GM12878 (cell line): ENCODE measurements around the gene CYB5A.

Experiments used
- CBFB ChIP-seq: IDR thresholded peaks from 2 replicates; pipeline ENCODE4 v1.6.1; 2016; ENCODE audit warnings: antibody characterized with exemption, low read depth
- CTCF ChIP-seq, 3 experiments: IDR thresholded peaks in 2 of 3; conservative IDR thresholded peaks in 1 of 3; 2 replicates each; pipeline ENCODE4 v1.5.1; 2011; ENCODE audit warnings: low read depth in 3 of 3, low read length in 3 of 3, mild to moderate bottlenecking in 3 of 3, control low read depth in 2 of 3, moderate library complexity in 2 of 3, inconsistent platforms in 1 of 3, mixed read lengths in 1 of 3; ENCODE audit not compliant: control insufficient read depth in 2 of 3, insufficient read depth in 1 of 3; ENCODE audit errors: extremely low read depth in 1 of 3
- POLR2A ChIP-seq: IDR thresholded peaks from 2 replicates; pipeline ENCODE4 v1.6.1; 2011; ENCODE audit warnings: low read depth, mild to moderate bottlenecking, low read length

DNA sequence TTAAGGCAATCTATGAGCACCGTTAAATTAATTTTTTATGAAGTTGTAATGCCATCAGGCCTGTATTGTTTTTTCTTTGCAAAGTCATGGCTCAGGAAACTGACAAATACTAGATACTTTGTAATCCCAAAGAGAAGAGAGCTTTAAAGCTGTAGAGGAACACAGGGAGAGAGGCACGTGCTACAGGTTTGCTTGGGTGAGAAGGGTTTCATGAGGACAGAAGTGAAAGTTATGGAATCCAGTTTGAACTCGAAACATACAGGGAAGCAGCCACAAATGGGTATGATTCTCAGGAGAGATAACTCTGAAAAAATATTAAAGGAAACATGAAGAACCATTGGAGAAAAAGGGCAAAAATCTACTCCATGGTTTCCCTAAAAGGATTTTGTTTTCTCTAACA lies 49.8 kb downstream of the CYB5A start:
- TF ChIP-seq POLR2A: no peak
- no peak for TF ChIP-seq CBFB
- no peak for TF ChIP-seq CTCF (IDR thresholded peaks at IDR 0.05 in 2 of 3, conservative IDR thresholded peaks at IDR 0.05 in 1 of 3; ENCODE audit: control insufficient read depth in 2 of 3, extremely low read depth in 1 of 3, insufficient read depth in 1 of 3, low read depth in 3 of 3, low read length in 3 of 3)
